H9 (cell line): ENCODE data around the gene NDN. TPM values are rescaled to one million over a fixed set of nuclear protein-coding genes. Genes with fewer than 3 reads are reported as not detected.

Source experiments
- DNase-seq: peaks from one replicate; pipeline ENCODE4 v3.0.0-alpha.2; 2017
- H2AFZ ChIP-seq: one replicate; pipeline ENCODE4 v1.6.1; 2013; ENCODE audit warnings: mild to moderate bottlenecking, low read length, control low read depth, moderate library complexity
- H2AK5ac ChIP-seq: 2 replicates; pipeline ENCODE4 v1.6.1; 2013; ENCODE audit warnings: low read length, control low read depth, mixed read lengths; ENCODE audit not compliant: insufficient read length
- H2BK120ac ChIP-seq: one replicate; pipeline ENCODE4 v1.6.1; 2013; ENCODE audit warnings: low read depth, mild to moderate bottlenecking, low read length, control low read depth, inconsistent platforms; ENCODE audit not compliant: poor library complexity, severe bottlenecking
- H2BK12ac ChIP-seq: 2 replicates; pipeline ENCODE4 v1.6.1; 2013; ENCODE audit warnings: low read length, control low read depth, mixed read lengths, low read depth; ENCODE audit not compliant: insufficient read length
- H2BK15ac ChIP-seq: 2 replicates; pipeline ENCODE4 v1.6.1; 2013; ENCODE audit warnings: low read depth, low read length, control low read depth
- H2BK20ac ChIP-seq: one replicate; pipeline ENCODE4 v1.6.1; 2013; ENCODE audit warnings: low read depth, mild to moderate bottlenecking, low read length, control low read depth, inconsistent platforms; ENCODE audit not compliant: poor library complexity, severe bottlenecking
- H2BK5ac ChIP-seq: 2 replicates; pipeline ENCODE4 v1.6.1; 2013; ENCODE audit warnings: low read length, control low read depth, mixed read lengths; ENCODE audit not compliant: insufficient read length
- H3K14ac ChIP-seq: 2 replicates; pipeline ENCODE4 v1.6.1; 2013; ENCODE audit warnings: low read length, control low read depth; ENCODE audit not compliant: insufficient read depth
- H3K18ac ChIP-seq: 2 replicates; pipeline ENCODE4 v1.6.1; 2013; ENCODE audit warnings: low read depth, mild to moderate bottlenecking, mixed read lengths, low read length, control low read depth; ENCODE audit not compliant: insufficient read length
- H3K23ac ChIP-seq: 2 replicates; pipeline ENCODE4 v1.6.1; 2013; ENCODE audit warnings: low read length, control low read depth, mixed read lengths, low read depth; ENCODE audit not compliant: insufficient read length
- H3K23me2 ChIP-seq: 2 replicates; pipeline ENCODE4 v1.6.1; 2013; ENCODE audit warnings: low read depth, mild to moderate bottlenecking, mixed read lengths, low read length, control low read depth; ENCODE audit not compliant: insufficient read length, poor library complexity, severe bottlenecking
- H3K27ac ChIP-seq: 2 replicates; pipeline ENCODE4 v1.5.1; 2013; ENCODE audit warnings: low read length, control low read depth, mixed read lengths, low read depth; ENCODE audit not compliant: insufficient read length
- H3K27me3 ChIP-seq: 2 replicates; pipeline ENCODE4 v1.6.1; 2013; ENCODE audit warnings: low read length, control low read depth, inconsistent platforms; ENCODE audit not compliant: insufficient read depth
- H3K4ac ChIP-seq: 2 replicates; pipeline ENCODE4 v1.6.1; 2013; ENCODE audit warnings: low read depth, mild to moderate bottlenecking, control low read depth, inconsistent platforms, low read length, moderate library complexity
- H3K4me1 ChIP-seq: 2 replicates; pipeline ENCODE4 v1.6.1; 2013; ENCODE audit warnings: low read length, control low read depth, inconsistent platforms; ENCODE audit not compliant: insufficient read depth
- H3K4me2 ChIP-seq: 2 replicates; pipeline ENCODE4 v1.6.1; 2013; ENCODE audit warnings: low read length, control low read depth, mixed read lengths; ENCODE audit not compliant: insufficient read length, insufficient read depth
- H3K56ac ChIP-seq: 2 replicates; pipeline ENCODE4 v1.6.1; 2013; ENCODE audit warnings: low read depth, mild to moderate bottlenecking, mixed read lengths, low read length, control low read depth; ENCODE audit not compliant: insufficient read length
- H3K79me1 ChIP-seq: 2 replicates; pipeline ENCODE4 v1.6.1; 2013; ENCODE audit warnings: low read depth, mild to moderate bottlenecking, moderate library complexity, low read length, control low read depth, inconsistent platforms; ENCODE audit not compliant: insufficient read depth, poor library complexity, severe bottlenecking
- H3K79me2 ChIP-seq: 2 replicates; pipeline ENCODE4 v1.6.1; 2013; ENCODE audit warnings: low read length, control low read depth, inconsistent platforms; ENCODE audit not compliant: insufficient read depth
- H3K9ac ChIP-seq: 2 replicates; pipeline ENCODE4 v1.6.1; 2013; ENCODE audit warnings: low read length, control low read depth, mixed read lengths; ENCODE audit not compliant: insufficient read length; ENCODE audit errors: extremely low read depth
- H3K9me3 ChIP-seq: one replicate; pipeline ENCODE4 v1.6.1; 2013; ENCODE audit warnings: low read depth, low read length, inconsistent platforms; ENCODE audit not compliant: control insufficient read depth
- H3T11ph ChIP-seq: one replicate; pipeline ENCODE4 v1.6.1; 2013; ENCODE audit warnings: mild to moderate bottlenecking, low read length, control low read depth, inconsistent platforms
- H4K20me1 ChIP-seq: one replicate; pipeline ENCODE4 v1.6.1; 2013; ENCODE audit not compliant: control insufficient read depth, insufficient read length, insufficient read depth
- H4K5ac ChIP-seq: 2 replicates; pipeline ENCODE4 v1.6.1; 2013; ENCODE audit warnings: low read depth, mild to moderate bottlenecking, mixed read lengths, low read length, control low read depth; ENCODE audit not compliant: insufficient read length
- H4K8ac ChIP-seq: replicated peaks from 2 replicates; pipeline ENCODE4 v1.6.1; 2013; ENCODE audit warnings: low read length, control low read depth, mixed read lengths, low read depth; ENCODE audit not compliant: insufficient read length
- H4K91ac ChIP-seq: 2 replicates; pipeline ENCODE4 v1.6.1; 2013; ENCODE audit warnings: low read depth, mild to moderate bottlenecking, moderate library complexity, mixed read lengths, low read length, control low read depth; ENCODE audit not compliant: insufficient read length
- H3K27ac Mint-ChIP-seq, 3 experiments: 2 replicates in 2 of 3; 3 replicates in 1 of 3; pipeline ENCODE4 v1.8.0; 2020 to 2021; ENCODE audit warnings: mixed read lengths in 3 of 3, mild to moderate bottlenecking in 1 of 3, moderate library complexity in 1 of 3
- H3K27me3 Mint-ChIP-seq: 2 replicates; pipeline ENCODE4 v1.8.0; 2021; ENCODE audit warnings: low read depth, mild to moderate bottlenecking, moderate library complexity, mixed read lengths
- H3K36me3 Mint-ChIP-seq, 3 experiments: 2 replicates in 2 of 3; 3 replicates in 1 of 3; pipeline ENCODE4 v1.8.0; 2020 to 2021; ENCODE audit warnings: low read depth in 3 of 3, mixed read lengths in 3 of 3; ENCODE audit not compliant: insufficient read depth in 1 of 3
- H3K4me1 Mint-ChIP-seq, 2 experiments: 2 replicates each; pipeline ENCODE4 v1.8.0; 2020; ENCODE audit warnings: mixed read lengths in 2 of 2
- H3K4me3 Mint-ChIP-seq, 2 experiments: 2 replicates in 1 of 2; 3 replicates in 1 of 2; pipeline ENCODE4 v1.8.0; 2020 to 2021; ENCODE audit warnings: mild to moderate bottlenecking in 2 of 2, mixed read lengths in 2 of 2, moderate library complexity in 1 of 2
- H3K9me3 Mint-ChIP-seq, 2 experiments: 2 replicates in 1 of 2; 3 replicates in 1 of 2; pipeline ENCODE4 v1.8.0; 2020; ENCODE audit warnings: mild to moderate bottlenecking in 2 of 2, mixed read lengths in 2 of 2, moderate library complexity in 1 of 2
- WGBS: extraction: QIAGEN DNeasy Blood & Tissue Kit; methylation state at CpG from one replicate; pipeline ENCODE4 v1.1.7; 2013; ENCODE audit warnings: missing lambda C conversion rate, low lambda C conversion rate, mixed read lengths; ENCODE audit not compliant: insufficient read length; ENCODE audit errors: extremely low coverage; 5-methylcytosine and 5-hydroxymethylcytosine counted together
- total RNA-seq: library from RNA; stranded (reverse); gene quantifications from 2 replicates; pipeline ENCODE4 v1.2.1, GENCODE V29; 2021
- TF ChIP-seq, protein P1 (sequence below): fragments of 200-600 bp; sonication (generic); conservative IDR thresholded peaks from 3 replicates; pipeline ENCODE4 v1.8.0; 2021; ENCODE audit warnings: antibody characterized with exemption, mild to moderate bottlenecking

Gene NDN
- total RNA-seq, 1 experiment from 2014 or later: 34.8 TPM

DNA sequence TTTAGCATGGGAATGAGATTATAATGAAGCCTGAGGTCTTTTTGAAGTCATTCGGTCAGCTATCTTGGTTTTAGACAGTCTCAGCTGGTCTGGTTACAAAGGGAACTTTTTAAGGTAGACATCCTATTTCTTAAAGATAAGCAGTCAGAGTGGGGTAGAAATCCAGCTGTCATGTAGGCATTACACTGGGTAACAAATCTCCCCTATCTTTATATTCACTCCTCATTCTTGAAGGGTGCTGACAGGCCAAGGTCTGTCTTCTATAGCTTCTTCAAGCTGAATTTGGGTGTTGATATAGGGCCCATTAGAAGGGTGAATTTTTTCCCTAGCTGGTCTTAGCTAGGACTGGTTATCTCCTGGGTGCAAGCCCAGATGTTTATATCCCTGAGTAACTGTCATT, 21.2 kb upstream of the NDN start:
- no peak overlapping the region for H3K23ac ChIP-seq
- H2BK12ac ChIP-seq: no peak overlapping the region
- peaks cover 0 to 2% of the 10 kb centered on the region in 2 experiments; a peak in 1 of 4 replicates for H3K4me1 Mint-ChIP-seq
- no peak overlapping the region for H3K14ac ChIP-seq
- H3K9me3 Mint-ChIP-seq: peaks cover 65 to 78% of the 10 kb centered on the region in 2 experiments
- H2AK5ac ChIP-seq: no peak overlapping the region
- H3K27me3 Mint-ChIP-seq: no peaks in the 10 kb centered on the region
- H2BK120ac ChIP-seq: no peak overlapping the region
- H3T11ph ChIP-seq: no peak overlapping the region
- H3K18ac ChIP-seq: no peak overlapping the region
- H3K4me1 ChIP-seq: no peaks in the 10 kb centered on the region
- H3K9ac ChIP-seq: no peak overlapping the region
- DNase-seq: no peak
- no peak overlapping the region for H2AFZ ChIP-seq
- H3K9me3 ChIP-seq: peaks cover 27% of the 10 kb centered on the region
- no peak overlapping the region for H2BK20ac ChIP-seq
- H3K27ac ChIP-seq: no peak overlapping the region
- H3K79me1 ChIP-seq: no peaks in the 10 kb centered on the region
- H3K79me2 ChIP-seq: no peaks in the 10 kb centered on the region
- H2BK15ac ChIP-seq: no peak overlapping the region
- peaks cover 2 to 26% (median 16%) of the 10 kb centered on the region in 3 experiments; a peak in 5 of 7 replicates for H3K36me3 Mint-ChIP-seq
- no peaks in the 10 kb centered on the region for H3K27me3 ChIP-seq
- no peaks in the 10 kb centered on the region for H4K20me1 ChIP-seq
- no CpG with 5 or more reads among the region's 1 CpG for WGBS
- H4K8ac ChIP-seq: no peak overlapping the region
- TF ChIP-seq, protein P1, sequence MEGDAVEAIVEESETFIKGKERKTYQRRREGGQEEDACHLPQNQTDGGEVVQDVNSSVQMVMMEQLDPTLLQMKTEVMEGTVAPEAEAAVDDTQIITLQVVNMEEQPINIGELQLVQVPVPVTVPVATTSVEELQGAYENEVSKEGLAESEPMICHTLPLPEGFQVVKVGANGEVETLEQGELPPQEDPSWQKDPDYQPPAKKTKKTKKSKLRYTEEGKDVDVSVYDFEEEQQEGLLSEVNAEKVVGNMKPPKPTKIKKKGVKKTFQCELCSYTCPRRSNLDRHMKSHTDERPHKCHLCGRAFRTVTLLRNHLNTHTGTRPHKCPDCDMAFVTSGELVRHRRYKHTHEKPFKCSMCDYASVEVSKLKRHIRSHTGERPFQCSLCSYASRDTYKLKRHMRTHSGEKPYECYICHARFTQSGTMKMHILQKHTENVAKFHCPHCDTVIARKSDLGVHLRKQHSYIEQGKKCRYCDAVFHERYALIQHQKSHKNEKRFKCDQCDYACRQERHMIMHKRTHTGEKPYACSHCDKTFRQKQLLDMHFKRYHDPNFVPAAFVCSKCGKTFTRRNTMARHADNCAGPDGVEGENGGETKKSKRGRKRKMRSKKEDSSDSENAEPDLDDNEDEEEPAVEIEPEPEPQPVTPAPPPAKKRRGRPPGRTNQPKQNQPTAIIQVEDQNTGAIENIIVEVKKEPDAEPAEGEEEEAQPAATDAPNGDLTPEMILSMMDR: no peak
- H4K91ac ChIP-seq: no peak overlapping the region
- no peak overlapping the region for H3K56ac ChIP-seq
- H2BK5ac ChIP-seq: no peak overlapping the region
- no peak overlapping the region for H3K4me3 Mint-ChIP-seq
- H4K5ac ChIP-seq: no peak overlapping the region
- no peak overlapping the region for H3K4ac ChIP-seq
- no peak overlapping the region for H3K4me2 ChIP-seq
- H3K27ac Mint-ChIP-seq: no peak overlapping the region
- H3K23me2 ChIP-seq: no peaks in the 10 kb centered on the region
